GM18511 (cell line): ENCODE data around the gene F11.
"Not testable (repeated sequence)": the region's sequence is repeated elsewhere in the genome, so short reads cannot be mapped to it uniquely, and the experiment has no call there.

Source experiments
- ATAC-seq: cut with Tn5 transposase; IDR thresholded peaks from one replicate; pipeline ENCODE4 v1.9.1; 2021; ENCODE audit warnings: mild to moderate bottlenecking, moderate library complexity; ENCODE audit not compliant: unreplicated experiment

The F11 gene

DNA sequence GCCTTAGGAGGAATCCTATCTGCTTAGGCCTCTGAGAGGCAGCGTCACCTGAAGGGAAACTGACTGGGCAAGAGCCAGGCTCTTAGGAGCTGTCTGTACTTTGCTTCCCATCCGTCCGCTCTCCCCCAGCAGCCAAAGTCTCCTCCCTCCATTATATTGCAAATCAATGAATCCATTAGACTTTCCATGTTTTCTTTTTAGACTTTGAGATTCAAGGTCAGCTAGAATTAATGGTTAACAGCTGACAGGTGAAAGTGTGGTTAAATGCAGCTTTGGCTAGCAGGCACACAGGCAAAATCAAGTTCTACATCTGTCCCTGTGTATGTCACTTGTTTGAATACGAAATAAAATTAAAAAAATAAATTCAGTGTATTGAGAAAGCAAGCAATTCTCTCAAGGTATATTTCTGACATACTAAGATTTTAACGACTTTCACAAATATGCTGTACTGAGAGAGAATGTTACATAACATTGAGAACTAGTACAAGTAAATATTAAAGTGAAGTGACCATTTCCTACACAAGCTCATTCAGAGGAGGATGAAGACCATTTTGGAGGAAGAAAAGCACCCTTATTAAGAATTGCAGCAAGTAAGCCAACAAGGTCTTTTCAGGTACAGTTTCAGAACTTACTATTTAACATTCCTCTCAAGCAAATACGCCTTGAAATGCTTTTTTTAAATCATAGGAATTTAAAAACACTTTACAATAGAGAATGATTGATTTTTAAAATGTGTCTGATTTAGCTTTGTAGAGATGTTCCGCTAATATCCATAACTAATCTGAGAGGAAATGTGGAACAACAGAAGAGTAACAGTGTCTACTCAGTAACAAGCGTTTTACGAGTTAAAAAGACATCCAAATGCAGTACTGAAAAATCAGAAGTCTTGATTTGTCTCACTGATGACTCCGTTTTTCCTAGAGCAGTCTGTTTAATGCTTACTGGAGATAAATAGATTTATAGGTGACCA is at the start of gene F11:
Gene F11 (plus strand): TSS at position 507 of the 970 bp plus-strand sequence. CDS start 948 bp downstream, outside the sequence.
- no peak for ATAC-seq

- no peak for ATAC-seq
Measured at GRCh38 chr4:186216465-186217024, 49.4 kb upstream of the F11 start.

- no peak for ATAC-seq
Measured at GRCh38 chr4:186217733-186218293, 48.2 kb upstream of the F11 start.

- ATAC-seq, result no peak
Measured at GRCh38 chr4:186221624-186222023, 44.4 kb upstream of the F11 start.

GRCh38 chr4:186225848-186226247 is 40.1 kb upstream of the F11 start:
- ATAC-seq, result no peak

GRCh38 chr4:186226521-186227189 is 39.3 kb upstream of the F11 start:
- no peak for ATAC-seq

DNA sequence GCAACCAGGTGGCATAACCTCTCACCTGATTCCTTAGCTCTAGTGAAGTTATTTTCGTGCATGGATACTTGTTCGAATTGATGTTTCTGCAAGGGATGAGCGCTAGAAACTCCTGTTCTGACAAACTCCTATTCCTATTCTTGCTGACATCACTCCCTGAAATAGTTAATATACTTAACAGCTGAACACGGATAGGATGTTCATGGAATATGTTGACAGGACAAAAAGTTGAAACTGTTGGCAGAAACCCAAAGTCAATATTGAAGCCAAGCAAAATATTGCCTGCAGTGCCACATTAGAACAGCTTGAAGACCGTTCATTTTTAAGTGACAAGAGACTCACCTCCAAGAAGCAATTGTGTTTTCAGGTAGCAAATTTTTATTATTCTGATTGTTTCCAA is 38.8 kb upstream of the F11 start, which contains the start of gene KLKB1:
Gene KLKB1 (plus strand): TSS at position 287 of the 400 bp plus-strand sequence. CDS start 689 bp downstream, outside the sequence.
- ATAC-seq, result no peak

DNA sequence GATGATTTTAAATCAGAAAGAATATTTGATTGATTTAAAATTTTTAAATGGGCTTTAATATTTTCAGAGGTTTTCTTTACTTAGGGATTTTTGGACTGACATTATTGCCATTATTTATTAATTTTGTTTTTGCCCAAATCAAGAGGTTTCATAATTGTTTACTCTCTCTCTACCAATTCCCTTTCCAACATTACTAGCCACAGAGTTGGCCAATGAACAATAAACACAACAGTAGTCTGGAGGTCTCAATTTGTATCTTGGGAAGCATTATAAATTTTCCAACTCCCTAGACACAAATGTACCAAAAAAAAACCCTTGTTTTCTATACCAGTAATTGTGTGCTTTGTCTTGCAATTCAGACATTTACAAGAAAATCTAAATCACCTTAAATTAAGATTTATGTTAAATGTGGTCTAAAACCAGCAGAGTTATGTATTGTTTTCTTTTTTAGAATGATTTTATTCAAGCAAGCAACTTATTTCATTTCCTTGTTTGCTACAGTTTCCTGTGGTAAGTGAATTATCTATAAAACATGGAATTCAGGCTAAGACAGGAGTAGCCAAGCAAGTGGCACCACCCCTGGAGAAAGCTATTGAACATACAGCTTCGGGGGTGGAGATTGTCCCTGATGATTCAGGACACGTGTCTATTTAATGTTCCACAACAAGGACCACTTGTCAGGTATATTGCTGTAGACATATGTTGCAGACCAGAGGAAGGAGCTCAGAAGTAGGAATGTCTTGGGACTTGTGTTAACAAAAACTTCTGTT is 38.1 kb upstream of the F11 start:
- ATAC-seq, result no peak

GRCh38 chr4:186228514-186228894 is 37.5 kb upstream of the F11 start:
- no peak for ATAC-seq

DNA sequence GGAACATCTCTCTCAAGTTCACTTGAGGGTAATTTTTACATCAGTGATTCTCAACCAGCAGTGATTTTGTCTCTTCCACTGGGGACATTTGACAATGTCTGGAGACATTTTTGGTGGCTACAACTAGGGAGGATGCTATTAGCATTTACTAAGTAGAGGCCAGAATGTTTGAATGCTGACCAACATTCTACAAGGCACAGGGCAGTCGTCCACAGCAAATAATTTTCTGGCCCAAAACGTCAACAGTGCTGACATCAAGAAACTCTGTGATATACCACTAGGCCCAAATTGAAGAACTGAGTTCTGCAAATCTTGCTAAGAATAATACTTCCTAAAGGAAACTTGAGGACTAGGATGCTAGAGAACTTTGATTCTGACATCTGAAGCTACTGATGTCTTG is 31.6 kb upstream of the F11 start:
- ATAC-seq, result no peak

GRCh38 chr4:186236126-186236525 is 29.9 kb upstream of the F11 start:
- no peak for ATAC-seq

DNA sequence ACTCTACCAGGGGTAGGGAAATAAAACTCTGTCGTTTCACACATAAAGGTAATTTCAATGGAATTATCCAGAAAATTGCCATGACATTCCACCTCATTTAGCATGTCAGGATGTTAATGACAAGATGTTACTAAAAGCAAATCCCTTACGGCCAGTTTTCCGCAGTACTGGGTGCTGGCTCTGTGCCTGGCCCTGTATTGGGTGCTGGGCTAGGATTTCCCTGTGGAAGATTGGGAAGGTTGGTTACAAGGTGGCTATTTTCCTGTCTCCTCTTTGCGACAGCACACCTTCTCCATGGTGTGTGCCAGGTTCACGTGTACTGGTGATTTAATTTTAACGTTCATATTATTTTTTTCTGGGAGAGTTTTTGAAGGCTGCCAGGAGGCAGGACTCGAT is 25.5 kb upstream of the F11 start:
- ATAC-seq, result no peak

- ATAC-seq, result no peak
Measured at GRCh38 chr4:186240848-186241491, 25.0 kb upstream of the F11 start.

- no peak for ATAC-seq
Measured at GRCh38 chr4:186241616-186242015, 24.4 kb upstream of the F11 start.

- not testable (repeated sequence) for ATAC-seq
Measured at GRCh38 chr4:186242031-186242430, 24.0 kb upstream of the F11 start.

DNA sequence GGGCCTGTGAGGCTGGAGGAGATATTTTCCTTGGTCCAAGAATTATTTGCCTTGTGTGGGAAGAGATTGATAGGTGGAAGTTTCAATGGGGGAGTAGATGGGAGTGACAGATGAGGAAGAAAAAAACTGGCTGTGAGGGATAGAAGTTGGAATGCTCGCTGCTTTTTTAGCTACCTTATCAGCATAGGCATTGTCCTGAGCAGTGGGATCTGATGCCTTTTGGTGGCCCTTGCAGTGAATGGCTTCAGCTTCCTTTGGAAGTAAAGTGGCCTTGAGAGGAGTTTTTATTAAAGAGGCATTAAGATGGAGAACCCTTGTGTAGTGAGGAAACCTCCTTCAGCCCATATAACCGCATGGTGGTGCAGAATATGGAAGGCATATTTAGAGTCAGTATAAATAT is 22.7 kb upstream of the F11 start:
- no peak for ATAC-seq

GRCh38 chr4:186244835-186245234 is 21.2 kb upstream of the F11 start:
- no peak for ATAC-seq

- not testable (repeated sequence) for ATAC-seq
Measured at GRCh38 chr4:186247062-186247752, 18.8 kb upstream of the F11 start.

DNA sequence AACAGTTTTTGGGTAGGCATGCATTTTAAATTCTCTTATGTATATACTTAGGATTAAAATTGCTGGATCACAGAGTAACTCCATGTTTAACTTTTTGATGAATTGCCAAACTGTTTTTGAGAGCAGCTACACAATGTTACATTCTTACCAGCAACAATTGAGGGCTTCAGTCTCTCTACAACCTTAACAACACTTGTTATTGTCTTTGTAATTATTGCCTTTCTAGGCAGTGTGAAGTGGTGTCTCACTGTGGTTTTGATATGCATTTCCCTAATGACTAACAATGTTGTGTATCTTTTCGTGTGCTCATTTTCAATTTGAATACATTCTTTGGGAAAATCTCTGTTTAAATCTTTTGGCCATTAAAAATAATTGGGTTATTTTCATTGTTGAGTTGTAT is 17.3 kb upstream of the F11 start:
- no peak for ATAC-seq
